Non-pigmented ciliary epithelial cell (primary cell): Measurements from ENCODE around the gene OR6K6.

ENCODE experiments used
- DNase-seq: peaks from one replicate; pipeline ENCODE4 v3.0.0-alpha.2; 2010; ENCODE audit warnings: low read depth

Gene OR6K6

GRCh38 chr1:158803678-158804077, 49.2 kb downstream of the OR6K6 start:
- no peak for DNase-seq
